G401 (cell line): ENCODE data around the gene GRID2. TPM values are rescaled to one million over a fixed set of nuclear protein-coding genes. Genes with fewer than 3 reads are reported as not detected.
"Not testable (repeated sequence)": the region's sequence is repeated elsewhere in the genome, so short reads cannot be mapped to it uniquely, and the experiment has no call there.

Source experiments
- DNase-seq: peaks from one replicate; pipeline ENCODE4 v3.0.0-alpha.2; 2015; ENCODE audit warnings: low spot score
- in situ Hi-C: cut with HindIII; loops from 2 replicates; pipeline ENCODE4 v1.10.0; 2016; ENCODE audit warnings: low sequenced_read_pairs, mixed read lengths
- total RNA-seq: library from RNA; depleted of rRNA; stranded (reverse); fragments of >200 nt; shearing (Covaris generic); gene quantifications from 2 replicates; pipeline ENCODE4 v1.2.3, GENCODE V29; 2014

Gene GRID2
- total RNA-seq, 1 experiment from 2014 or later: not detected

DNA sequence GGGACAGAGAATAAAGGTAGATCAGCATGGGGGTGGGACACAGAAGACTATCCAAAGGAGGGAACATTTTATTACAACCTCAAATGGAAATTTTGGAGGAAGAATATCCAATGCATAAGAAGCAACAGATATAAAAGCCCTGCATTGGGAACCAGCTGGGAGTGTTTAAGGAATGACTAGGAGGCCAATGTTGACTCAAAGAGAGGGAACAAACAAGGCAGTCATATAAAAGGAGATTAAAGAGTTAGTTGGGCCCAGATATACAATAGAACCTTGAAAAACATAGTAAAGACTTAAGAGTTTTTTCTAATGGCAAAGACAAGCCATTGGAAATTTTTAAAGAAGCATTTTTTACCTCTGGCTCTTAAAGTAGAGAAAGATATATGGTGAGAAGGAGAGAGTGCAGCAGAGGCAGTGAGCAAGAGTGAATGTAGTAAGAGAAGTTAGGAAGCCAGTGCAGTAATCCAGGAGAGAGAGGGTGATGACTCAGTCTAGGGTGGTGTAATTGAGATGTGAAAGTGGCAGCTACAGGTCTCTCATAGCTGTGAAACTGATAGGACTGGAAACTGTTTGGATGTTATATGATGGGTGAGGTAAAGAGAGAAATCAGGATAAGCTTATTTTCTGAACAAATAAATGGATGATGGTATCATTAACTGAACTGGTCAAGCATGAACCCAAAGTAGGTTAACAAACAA, 1342.6 kb downstream of the GRID2 start:
- in situ Hi-C loops: no loop called here
- no peak for DNase-seq

GRCh38 chr4:93648258-93648657, 1344.5 kb downstream of the GRID2 start:
- no peak for DNase-seq
- in situ Hi-C loops: no loop called here

- no peak for DNase-seq
- in situ Hi-C loops: no loop called here
Measured at GRCh38 chr4:93649828-93650227, 1346.1 kb downstream of the GRID2 start.

DNA sequence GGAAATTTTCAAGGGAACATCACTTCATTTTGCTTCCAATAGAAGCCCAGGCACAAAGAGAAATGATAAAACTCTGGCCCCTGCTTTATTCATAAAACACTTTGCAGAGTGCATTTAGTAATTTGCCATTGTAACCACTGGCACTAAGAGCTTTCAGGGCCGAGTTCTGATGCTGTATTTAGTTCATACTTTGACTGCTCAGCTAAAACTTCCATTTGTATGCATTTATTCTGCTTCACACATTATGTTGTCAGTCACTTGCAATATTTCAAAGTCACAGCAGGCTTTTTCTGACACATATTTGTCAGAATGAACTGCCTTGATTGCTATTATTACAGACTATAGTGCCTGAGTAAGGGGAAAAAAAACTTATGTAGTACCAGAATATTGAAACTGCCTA, 1350.4 kb downstream of the GRID2 start:
- in situ Hi-C loops: no loop called here
- no peak for DNase-seq

GRCh38 chr4:93657527-93657926, 1353.8 kb downstream of the GRID2 start:
- in situ Hi-C loops: no loop called here
- no peak for DNase-seq

DNA sequence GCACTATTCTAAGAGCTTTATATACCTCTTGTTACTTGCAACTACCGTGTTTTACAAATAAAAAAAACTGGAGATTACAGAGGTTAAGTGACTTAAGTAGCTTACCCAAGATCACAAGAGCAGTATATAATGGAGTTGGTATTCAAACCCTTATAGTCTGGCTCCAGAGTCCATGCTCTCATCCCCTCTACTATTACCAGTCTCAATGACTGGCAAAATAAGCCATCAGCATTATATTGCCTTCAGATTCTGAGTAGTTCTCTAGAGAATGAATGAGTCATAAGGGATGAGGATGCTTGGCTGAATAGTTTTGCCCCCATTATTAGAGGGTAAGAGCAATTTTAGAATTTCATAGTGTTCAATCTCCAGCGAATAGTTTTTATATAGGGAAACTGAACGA, 1354.7 kb downstream of the GRID2 start:
- in situ Hi-C loops: no loop called here
- DNase-seq: no peak

DNA sequence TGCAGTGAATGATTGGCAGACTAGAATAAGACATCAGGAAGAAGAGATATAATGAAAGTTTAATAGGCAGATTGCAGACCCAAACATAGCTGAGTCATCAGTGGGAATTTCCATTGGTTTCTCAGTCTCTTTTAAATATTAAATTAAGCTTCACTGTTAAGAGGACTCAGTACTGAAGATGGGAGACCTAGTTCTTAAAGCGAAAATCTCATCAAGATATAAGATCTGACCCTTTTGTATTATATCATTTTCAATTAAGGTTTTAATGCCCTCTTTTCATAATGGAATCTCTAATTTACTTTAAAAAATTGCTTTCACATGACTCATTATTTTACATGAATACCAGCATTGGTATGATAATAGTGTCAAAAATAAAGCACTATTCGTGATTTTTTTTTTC, 1355.9 kb downstream of the GRID2 start:
- in situ Hi-C loops: no loop called here
- no peak for DNase-seq

GRCh38 chr4:93660036-93660435, 1356.3 kb downstream of the GRID2 start:
- no peak for DNase-seq
- in situ Hi-C loops: no loop called here

GRCh38 chr4:93670434-93670833, 1366.7 kb downstream of the GRID2 start:
- DNase-seq: no peak
- in situ Hi-C loops: no loop called here

- in situ Hi-C loops: no loop called here
Measured at GRCh38 chr4:93671093-93671492, 1367.3 kb downstream of the GRID2 start.

DNA sequence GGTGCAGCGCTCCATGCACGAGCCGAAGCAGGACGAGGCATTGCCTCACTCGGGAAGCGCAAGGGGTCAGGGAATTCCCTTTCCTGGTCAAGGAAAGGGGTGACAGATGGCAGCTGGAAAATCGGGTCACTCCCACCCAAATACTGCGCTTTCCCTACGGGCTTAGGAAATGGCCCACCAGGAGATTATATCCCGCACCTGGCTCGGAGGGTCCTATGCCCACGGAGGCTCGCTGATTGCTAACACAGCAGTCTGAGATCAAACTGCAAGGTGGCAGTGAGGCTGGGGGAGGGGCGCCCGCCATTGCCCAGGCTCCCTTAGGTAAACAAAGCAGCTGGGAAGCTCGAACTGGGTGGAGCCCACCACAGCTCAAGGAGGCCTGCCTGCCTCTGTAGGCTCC, 1373.2 kb downstream of the GRID2 start:
- in situ Hi-C loops, DNase-seq: not testable (repeated sequence)

More at GRCh38 chr4:93671093-93671492, 1367.3 kb downstream of the GRID2 start:
- no peak for DNase-seq

DNA sequence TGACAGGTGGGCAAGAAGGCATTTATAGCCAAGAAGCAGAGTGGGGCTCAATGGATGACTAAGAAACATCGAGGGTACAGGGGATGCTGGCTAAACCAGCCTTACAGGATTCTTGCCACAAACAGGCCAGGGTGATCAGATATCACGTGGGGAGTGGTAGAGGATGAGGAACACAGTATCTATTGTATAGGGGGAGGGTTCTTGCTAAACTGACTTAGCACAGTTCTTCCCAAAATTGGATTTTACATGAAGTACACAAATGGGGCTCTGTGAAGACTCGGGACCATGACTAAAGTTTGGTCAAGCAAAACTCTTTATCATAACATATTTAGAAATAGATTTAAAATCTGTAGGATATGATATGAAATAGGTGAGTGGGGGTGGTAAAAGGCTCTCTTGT, 1380.8 kb downstream of the GRID2 start:
- DNase-seq: no peak
- in situ Hi-C loops: no loop called here

GRCh38 chr4:93687304-93687703, 1383.5 kb downstream of the GRID2 start:
- no peak for DNase-seq

DNA sequence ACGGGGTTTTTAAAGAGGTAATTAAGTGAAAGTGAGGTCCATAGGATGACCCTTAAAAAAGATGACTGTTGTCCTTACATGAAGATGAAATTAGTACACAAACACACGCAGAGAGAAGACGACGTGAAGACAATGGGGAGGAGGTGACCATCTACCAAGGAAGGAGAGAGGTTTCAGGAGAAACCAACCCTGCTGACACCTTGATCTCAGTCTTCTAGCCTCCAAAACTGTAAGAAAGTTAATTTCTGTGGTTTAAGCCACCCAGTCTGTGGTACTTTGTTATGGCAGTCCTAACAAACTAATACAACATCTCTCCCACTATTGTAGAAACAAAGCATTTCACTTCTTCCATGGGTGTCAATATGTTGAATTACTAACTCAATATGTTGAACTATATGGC, 1385.2 kb downstream of the GRID2 start:
- in situ Hi-C loops: no loop called here
- DNase-seq: no peak

More at GRCh38 chr4:93687304-93687703, 1383.5 kb downstream of the GRID2 start:
- in situ Hi-C loops: no loop called here

DNA sequence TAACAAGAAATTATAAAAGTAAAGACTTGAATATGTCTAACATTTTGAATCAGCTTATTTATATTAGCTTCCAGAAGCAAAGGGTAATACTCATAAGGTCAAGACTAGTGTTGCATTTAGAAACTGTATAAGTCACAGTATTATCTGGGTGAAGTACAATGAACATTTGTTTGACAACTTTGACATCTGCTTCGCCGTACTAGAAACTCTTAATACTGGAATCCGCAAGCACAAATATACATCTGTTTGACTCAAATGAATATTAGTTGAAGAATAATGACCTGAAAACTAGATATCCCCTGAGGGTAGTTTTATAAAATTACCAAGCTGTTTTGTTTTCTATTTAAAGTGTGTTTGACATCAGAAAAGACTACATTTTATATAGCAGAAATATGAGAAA, 1389.4 kb downstream of the GRID2 start:
- in situ Hi-C loops: no loop called here
- no peak for DNase-seq

GRCh38 chr4:93698686-93699085, 1394.9 kb downstream of the GRID2 start:
- DNase-seq: no peak
- in situ Hi-C loops: no loop called here

- no peak for DNase-seq
- in situ Hi-C loops: no loop called here
Measured at GRCh38 chr4:93700571-93700970, 1396.8 kb downstream of the GRID2 start.

DNA sequence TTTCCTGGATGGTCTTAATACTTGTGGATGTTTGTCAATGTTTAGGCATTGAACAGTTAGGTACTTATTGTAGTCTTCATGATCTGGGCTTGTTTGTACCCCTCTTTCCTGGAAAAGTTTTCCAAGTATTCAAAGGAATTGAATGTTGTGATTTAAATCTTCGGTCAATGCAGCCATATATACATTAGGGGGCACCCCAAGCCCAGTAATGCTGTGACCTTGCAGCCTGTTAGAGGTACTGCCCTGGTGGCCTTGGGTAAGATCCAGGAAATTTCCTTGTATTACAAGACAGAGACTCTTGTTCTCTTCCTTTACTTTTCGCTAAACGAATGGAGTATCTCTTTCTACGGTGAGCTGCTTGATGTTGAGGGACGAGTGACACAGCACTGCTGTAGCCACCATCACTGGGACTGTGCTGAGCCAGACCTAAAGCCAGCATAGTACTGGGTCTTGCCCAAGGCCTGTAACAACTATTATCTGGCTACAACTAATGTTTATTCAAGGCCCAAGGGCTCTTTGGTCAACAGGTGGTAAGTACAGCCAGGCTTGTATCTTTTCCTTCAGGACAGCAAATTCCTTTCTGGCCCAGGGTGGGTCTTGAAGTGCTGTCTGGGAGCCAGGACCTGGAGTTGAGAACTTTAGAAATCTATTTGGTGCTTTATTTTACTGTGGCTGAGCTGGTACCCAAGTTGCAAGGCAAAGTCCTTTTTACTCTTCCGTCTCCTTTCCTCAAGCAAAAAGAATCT, 1406.5 kb downstream of the GRID2 start:
- no peak for DNase-seq
- in situ Hi-C loops: no loop called here

DNA sequence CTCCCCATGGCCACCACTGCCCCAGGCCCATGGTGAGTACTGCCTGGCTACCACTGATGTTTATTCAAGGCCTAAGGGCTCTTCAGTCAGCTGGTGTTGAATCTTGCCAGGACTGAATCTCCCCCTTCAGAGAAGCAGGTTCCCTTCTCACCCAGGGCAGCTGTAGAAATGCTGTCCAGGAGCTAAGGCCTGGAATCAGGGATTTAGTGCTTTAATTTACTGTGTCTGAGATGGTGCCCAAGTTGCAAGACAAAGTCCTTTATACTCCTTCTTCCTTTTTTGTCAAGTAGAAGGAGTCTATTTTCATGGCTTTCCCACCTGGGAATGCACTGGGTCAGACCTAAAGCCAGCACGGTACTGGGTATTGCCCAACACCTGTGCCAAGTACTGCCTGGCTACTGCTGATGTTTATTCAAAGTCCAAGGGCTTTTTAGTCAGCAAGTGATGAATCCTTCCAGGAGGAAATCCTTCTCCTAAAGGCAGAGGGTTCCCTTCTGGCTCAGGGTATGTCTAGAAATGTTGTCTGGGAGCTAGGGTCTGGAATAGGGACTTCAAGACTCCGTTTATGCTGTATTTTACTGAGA, 1407.2 kb downstream of the GRID2 start:
- DNase-seq: no peak
- in situ Hi-C loops: no loop called here

DNA sequence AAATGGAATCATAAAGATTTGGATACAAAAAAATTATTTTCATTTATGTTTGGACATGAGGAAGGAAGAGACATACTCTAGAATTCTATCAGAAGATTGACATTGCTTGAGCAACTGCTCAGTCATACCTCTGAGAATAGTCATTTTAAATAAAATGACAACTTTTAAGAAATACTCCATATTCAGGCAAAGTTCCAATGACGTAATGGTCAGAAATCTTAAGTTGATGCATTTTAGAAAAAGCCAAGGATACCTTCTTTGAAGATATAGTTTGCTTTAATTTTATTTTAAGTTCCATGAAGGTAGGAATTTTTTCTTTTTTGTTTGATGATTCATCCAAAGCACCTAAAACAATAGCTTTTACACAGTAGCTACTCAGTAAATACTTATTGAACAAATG, 1414.5 kb downstream of the GRID2 start:
- in situ Hi-C loops: no loop called here
- no peak for DNase-seq
